VCaP (cell line): ENCODE results near the gene ATXN2.
"Not testable (repeated sequence)": the region's sequence is repeated elsewhere in the genome, so short reads cannot be mapped to it uniquely, and the experiment has no call there.

ENCODE experiments used
- H3K27ac ChIP-seq: fragments of 450-650 bp; 2 replicates; pipeline ENCODE4 v1.5.1; 2017
- CTCF ChIP-seq: fragments of 450-650 bp; conservative IDR thresholded peaks from 2 replicates; pipeline ENCODE4 v1.5.1; 2017; ENCODE audit warnings: mild to moderate bottlenecking, moderate library complexity

ATXN2 gene

DNA sequence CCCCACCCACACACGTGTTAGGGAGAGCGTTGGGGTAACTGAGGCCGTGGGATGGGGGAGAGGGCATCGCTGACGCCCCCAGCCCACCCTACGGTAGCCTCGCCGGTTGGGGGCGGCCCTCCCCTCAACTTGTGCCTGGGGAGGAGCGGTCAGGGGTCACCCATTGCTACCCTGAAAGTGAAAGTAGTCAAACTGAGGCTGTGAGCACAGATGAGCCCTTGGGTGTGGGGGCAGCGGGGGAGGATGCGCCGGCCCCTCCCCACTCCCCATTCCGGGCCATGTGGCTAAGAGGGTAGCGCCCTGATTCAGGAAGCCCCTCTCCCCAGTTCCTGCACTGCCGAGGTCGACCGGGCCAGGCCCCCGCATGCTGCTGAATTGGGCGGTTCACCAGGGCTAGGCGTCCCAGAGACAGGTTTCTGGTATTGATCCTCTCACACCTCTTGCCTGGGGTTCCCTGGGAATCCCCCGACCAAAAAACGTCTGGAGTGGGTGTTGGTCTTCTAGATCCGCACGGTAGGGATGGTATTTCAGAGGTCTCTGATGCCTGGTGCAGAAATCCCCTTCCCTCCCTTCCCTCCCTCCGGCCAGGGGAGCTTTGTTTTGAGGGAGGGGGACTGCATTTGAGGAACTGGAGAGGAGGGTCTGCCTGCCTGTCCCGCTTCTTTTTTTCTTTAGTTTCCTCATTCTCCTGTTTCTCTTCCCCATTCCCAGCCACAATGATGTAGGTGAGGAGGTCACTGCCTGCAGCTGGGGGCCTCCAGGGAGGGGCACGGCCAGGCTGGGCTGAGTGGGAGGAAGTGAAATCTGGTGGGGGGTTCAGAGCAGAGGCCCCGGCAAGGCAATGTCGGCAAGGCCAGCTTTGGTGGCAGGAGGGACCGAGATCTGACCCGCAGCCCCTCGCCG, 192.4 kb downstream of the ATXN2 start:
- peak overlapping the region; percentile 71; the same call in 1 of the 2 replicates for H3K27ac ChIP-seq
- TF ChIP-seq CTCF: no peak

DNA sequence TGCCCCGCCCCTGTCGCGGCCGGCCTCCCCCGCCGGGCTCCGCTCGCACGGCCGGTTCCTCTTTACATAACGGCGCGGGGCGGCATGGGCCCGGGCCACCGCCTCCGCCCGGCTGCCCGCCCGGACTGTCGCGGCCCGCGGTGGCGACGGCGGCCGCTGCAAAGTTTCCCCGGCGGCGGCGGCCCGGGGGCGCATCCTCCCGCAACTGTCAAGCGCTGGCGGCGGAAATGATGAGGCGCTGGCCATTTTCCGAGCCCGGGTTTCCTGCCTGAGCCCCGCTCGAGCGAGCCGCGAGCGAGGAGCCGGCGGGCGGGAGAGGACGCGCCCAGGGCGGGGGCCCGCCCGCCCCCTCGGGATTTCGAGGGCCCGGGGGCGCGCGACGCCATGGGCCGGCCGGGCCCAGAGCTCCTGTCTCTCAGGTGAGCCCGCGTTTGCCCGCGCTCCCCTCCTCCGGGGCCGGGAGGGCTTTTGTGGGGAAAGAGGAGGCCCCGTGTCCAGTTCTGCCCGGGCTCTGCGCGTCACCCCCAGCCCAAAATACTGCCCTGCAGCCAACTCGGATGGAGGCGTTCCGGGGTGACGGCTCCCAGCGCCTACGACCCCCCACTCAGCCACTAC, 193.1 kb downstream of the ATXN2 start, which contains the start of gene SH2B3:
SH2B3 (plus strand) TSS at position 65 of the 615 bp plus-strand sequence. CDS start 12,223 bp downstream, outside the sequence.
- peak within 1 kb of the TSS; percentile 71; the same call in 1 of the 2 replicates for H3K27ac ChIP-seq
- TF ChIP-seq CTCF: no peak

- TF ChIP-seq CTCF: peak; percentile 84
- H3K27ac ChIP-seq: peak overlapping the region; percentile 71; the same call in 1 of the 2 replicates
Measured at GRCh38 chr12:111405149-111405858, 193.8 kb downstream of the ATXN2 start.

- TF ChIP-seq CTCF: no peak
- peak overlapping the region; percentile 46; the same call in 1 of the 2 replicates for H3K27ac ChIP-seq
Measured at GRCh38 chr12:111404362-111405148, 194.6 kb downstream of the ATXN2 start.

DNA sequence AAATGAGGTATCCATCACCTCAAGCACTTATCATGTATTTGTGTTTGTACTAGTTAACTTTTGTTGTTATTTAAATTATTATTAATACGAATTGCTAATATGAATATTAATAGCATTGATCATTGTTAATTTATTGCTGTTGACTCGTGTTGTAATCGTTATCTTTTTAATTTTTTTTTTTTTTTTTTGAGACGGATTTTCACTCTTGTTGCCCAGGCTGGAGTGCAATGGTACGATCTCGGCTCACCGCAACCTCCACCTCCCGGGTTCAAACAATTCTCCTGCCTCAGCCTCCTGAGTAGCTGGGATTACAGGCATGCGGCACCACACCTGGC, 196.7 kb downstream of the ATXN2 start:
- not testable (repeated sequence) for H3K27ac ChIP-seq
